Right lobe of liver (tissue), 4 donors: Measurements from ENCODE around the gene CHAMP1.

Experiments
- CTCF ChIP-seq, 4 donors: fragments of 200-600 bp in 3 of 4; fragments of 450-650 bp in 1 of 4; IDR thresholded peaks; one replicate each; pipeline versions ENCODE4 v1.5.1 to v1.8.0; 2016 to 2022; ENCODE audit warnings: antibody characterized with exemption in 4 of 4, mild to moderate bottlenecking in 2 of 4
- POLR2A ChIP-seq: fragments of 450-650 bp; IDR thresholded peaks from one replicate; pipeline ENCODE4 v1.6.1; 2017; ENCODE audit warnings: antibody characterized with exemption, mild to moderate bottlenecking
- donor health status: DM: no; HTN: no; CAD: no.
- donor health status: DM: no; HTN: no; CAD: no.
- donor health status: DM: no; HTN: yes; CAD: no.

DNA sequence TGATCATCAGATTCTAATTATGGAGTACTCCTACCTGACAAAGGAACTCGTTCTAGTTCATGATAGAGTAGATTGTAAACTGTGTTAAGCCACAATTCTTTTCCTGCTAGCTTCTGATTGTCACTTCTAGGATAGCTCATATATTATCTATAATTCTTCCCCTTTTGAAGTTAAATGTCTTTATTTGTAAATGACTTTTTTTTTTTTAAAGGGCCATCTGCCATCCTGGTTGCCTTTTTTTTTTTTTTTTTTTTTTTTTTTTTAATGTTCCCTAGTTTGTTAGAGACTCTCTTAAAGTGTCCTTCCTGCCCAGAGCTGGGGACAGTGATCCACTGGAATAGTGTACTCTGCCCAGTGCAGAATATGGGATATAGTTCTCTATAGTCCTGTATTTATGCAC is 4.3 kb downstream of the CHAMP1 start:
- TF ChIP-seq CTCF (IDR thresholded peaks at IDR 0.05) (no peak), POLR2A (no peak)
